Fibroblast of peridontal ligament (primary cell): Measurements from ENCODE around the gene FMNL2.

Experiments
- DNase-seq: peaks from one replicate; pipeline ENCODE4 v3.0.0-alpha.2; 2010; ENCODE audit errors: extremely low read depth

FMNL2 gene

GRCh38 chr2:152555048-152555447 is 220.1 kb downstream of the FMNL2 start:
- peak; percentile 41 for DNase-seq

- DNase-seq = no peak
Observed at GRCh38 chr2:152556506-152556905, 221.5 kb downstream of the FMNL2 start.

DNA sequence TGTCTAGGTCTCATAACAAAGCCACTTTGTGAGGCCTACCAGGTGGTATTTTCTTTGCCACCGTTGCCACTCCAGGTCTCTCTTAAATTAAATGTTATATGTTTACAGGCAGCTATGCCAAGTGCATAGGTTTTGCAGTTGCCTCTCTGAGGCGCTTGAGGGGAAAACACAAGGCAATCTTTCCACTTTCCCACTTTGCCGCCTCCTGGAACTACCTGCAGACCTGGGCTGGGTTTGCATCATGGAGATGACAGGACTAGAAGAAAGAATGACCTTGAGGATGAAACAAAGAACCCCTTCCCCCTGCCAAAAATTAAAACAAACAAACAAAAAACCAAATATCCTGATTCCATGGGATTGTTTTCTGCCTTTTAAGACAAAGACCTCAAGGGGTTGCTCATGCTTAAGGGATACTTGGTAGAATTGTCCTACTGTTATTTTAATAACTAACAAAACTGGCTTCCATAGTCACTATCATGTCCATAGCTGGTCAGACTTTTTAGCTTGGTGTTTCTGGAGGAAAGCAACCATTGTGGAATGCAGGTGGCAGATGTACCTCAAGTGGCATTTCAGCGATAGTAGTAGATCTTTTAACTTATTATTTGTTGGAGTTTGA is 222.4 kb downstream of the FMNL2 start:
- peak; percentile 38 for DNase-seq

GRCh38 chr2:152558158-152558984 is 223.4 kb downstream of the FMNL2 start:
- peak; percentile 99 for DNase-seq

GRCh38 chr2:152559008-152559407 is 224.0 kb downstream of the FMNL2 start:
- no peak for DNase-seq

DNA sequence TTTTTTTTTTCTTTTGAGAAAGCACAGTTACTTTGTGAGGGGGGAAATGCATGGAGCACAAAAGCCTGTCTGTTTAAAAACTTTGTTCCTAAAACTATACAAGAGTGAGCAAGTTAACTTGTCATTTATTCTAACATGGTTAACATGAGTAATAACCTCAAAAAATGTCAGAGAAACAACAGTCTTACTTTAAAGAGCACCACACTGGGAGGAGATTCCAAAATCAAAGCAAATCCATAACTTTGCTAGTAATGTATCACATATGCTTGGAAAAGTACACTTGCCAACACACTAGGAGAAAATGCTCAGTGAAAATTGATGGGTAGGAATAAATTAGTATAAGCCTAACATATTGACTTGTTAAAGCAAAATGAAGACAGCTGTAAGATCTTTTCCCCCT is 225.2 kb downstream of the FMNL2 start:
- peak; percentile 94 for DNase-seq

GRCh38 chr2:152560873-152561595 is 226.1 kb downstream of the FMNL2 start:
- no peak for DNase-seq

- no peak for DNase-seq
Observed at GRCh38 chr2:152562198-152562884, 227.4 kb downstream of the FMNL2 start.

- DNase-seq = no peak
Observed at GRCh38 chr2:152563764-152564163, 228.8 kb downstream of the FMNL2 start.

DNA sequence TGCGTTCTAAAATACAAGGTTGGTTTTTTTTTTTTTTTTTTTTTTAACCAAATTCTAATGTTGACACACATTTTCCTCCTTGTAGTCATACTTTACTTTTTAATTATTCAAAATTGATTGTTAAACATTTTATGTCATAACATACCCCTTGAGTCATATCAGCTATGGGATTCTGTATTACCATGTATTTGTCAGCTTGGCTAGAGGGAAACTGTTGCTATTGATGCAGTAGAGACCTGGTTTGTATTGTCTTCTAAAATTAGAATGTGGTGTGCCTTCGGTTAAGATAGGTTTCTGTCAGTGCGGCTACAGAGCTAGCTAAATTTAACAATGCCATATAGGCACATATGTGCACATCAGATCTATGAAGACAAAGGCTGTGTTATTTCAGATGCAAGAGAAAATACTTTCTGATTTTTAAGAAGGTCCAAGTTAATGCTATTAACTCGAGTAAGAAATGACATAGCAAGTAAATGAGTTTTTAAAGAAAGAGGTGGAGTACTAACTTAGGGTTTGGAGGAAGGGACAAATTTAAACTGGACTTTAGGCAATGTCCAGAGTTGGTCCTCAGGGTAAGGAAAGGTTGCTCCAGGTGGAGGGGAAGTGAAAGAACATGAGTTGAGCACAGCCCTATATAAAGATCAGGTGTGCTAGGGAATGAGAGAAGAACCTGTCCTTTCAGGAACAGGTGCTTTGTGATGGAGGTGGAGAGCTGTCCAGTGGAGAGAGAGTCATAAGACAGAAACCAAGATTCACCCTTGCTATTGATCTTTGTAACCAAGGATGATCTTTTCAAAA is 230.0 kb downstream of the FMNL2 start:
- DNase-seq = no peak

GRCh38 chr2:152565884-152566727 is 231.1 kb downstream of the FMNL2 start:
- DNase-seq = no peak

GRCh38 chr2:152566728-152567069 is 231.7 kb downstream of the FMNL2 start:
- DNase-seq = no peak

GRCh38 chr2:152568531-152568930 is 233.6 kb downstream of the FMNL2 start:
- DNase-seq = no peak

DNA sequence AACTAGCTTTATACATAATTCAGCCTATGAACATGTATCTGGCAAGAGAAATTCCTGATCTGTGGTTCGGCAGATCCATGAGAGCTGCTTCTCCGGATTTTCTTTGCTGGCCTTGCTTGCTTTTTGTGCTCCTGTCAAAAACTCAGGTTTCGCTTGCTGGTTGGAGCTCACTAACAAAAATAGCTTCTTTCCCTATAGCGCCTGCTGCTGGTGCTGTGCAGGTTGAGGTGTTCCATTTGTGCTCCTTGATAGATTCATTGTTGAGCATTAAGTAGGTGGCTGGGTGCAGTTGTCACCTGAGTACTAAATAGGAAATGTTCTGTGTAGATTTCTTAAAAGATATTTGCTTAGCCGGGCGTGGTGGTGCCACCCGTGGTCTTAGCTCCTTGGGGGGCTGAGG is 234.2 kb downstream of the FMNL2 start:
- DNase-seq = no peak

DNA sequence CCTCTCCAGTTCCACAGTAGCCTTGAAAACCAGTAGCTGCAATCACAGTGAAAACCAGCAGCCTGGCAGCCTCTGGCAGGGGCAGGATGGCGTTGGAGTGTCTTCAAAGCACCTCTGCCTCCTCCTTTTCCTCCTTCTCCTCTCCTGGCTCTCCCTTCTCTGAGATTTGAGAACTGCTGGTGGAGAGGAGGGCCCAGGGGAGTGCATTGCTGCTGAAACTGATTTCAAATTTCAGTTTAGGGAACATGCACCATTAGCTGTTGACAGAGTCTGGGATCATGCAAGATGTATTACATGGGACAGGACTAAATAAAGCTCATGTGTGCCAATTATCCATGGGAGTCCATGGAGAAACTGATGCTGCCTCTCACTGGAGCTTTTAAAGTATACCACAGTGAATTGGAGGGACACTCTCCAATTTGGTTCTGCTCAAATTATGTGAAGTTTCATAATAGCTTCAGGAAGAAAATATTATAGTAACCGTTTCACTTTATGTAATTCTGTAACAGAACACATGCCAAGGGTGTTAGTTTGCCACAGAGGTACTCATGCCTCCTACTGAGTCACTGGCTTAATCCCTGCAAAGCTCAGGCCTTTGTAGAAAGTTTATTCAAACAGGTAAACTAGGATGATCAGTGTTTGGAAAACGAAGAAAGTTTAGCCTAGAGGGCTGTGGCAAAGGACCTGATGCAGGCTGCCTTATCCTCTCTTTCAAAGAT is 236.2 kb downstream of the FMNL2 start:
- peak; percentile 53 for DNase-seq

DNA sequence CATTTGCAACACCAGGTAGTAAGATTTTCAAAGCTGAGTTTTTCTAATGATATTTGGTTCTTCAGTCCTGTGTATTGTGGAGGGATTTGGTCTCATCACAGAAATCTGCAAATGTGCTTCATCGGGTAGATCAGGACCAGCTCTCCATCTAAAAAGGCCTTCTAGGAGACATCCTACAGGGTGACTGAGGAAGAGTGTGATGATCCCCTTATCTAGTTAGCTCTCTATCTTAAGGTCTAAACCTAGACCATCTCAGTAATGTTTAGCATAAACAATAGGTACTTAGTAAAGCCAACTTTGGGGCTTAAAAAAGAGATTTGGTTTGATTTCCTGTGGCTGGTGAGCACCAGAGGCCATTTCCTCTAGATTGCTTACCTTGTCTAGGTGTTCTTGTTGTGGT is 237.1 kb downstream of the FMNL2 start:
- no peak for DNase-seq

DNA sequence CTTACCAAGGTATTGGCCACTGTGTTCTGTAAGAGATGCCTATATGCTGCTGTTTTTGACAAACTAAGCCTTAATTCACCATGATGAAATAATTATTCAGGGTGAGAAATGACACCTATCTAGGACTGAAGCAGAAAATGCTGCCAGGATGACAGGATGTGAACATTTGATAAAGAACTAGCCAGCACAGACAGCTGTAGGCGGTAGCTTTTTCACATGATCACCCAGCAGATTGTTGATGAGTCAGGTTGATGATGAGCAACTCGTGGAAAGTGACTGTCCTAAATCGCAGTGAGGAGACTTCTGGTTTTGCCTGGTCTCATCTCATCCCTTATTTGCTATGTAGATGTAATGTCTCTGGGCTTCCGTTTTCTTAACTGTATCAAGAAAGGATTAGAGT is 238.2 kb downstream of the FMNL2 start:
- DNase-seq = peak; percentile 63

DNA sequence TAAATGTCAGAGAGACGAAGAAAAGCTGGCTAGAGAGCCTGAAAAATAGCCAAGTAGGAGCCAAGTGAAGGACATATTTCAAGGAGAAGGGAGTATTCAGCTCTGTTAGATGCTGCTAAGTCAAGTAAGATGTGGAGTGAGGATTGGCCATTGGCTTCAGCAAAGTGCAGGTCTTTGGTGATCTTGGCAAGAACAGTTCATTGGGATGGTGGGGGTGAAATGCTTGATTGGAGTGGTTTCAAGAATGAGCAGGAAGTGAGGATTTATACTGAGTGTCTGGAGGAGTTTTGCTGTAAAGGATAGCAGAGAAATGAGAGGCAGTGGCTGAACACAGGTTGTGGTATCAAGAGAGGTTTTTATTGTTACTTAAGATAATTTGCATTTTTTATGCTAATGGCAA is 242.6 kb downstream of the FMNL2 start:
- DNase-seq = no peak

DNA sequence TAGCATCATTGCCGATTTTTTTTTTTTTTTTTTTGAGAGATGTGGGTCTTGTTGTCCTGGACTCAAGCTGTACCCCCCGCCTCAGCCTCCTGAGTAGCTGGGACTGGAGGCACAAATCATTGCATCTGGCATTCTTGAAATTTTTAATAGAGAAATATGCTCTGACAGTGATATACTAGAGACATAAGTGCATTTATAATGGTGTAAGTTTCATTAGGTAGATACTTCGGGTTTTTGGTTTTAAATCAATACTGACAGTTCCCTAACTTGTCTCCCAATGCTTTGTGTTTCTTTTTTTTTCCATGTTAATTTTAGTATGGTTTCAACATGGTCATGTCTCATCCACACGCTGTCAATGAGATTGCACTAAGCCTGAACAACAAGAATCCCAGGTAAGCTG is 243.6 kb downstream of the FMNL2 start:
- DNase-seq = no peak

DNA sequence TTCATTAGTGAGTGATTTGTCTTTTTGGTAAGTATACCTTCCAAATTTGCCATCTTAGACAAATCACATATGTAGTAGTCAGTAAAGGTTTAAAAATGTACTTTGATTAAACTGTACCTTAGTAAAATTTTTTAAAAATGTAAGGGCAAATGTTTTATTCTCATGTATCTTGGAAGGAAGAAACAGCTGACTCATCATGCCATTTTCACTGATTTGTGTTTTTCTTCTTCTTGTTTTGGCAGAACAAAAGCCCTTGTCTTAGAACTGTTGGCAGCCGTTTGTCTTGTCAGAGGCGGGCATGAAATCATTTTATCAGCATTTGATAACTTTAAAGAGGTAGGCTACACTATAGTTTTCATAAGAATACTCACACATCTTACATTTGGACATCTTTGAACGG is 245.7 kb downstream of the FMNL2 start:
- DNase-seq = peak; percentile 58
